OCI-LY1 (cell line): ENCODE measurements around the gene MAP2K1.

ENCODE experiments used
- H2AFZ ChIP-seq: fragments of 200-600 bp; sonication (generic), shearing (Covaris generic); 2 replicates; pipeline ENCODE4 v1.6.0; 2014; ENCODE audit warnings: antibody characterized with exemption, mild to moderate bottlenecking, low read length
- H3F3A ChIP-seq: fragments of 200-600 bp; sonication (generic), shearing (Covaris generic); 2 replicates; pipeline ENCODE4 v1.6.0; 2014; ENCODE audit warnings: mild to moderate bottlenecking, antibody characterized with exemption, low read length, moderate library complexity; ENCODE audit not compliant: insufficient read depth
- H3K27ac ChIP-seq: fragments of 200-600 bp; sonication (generic); 2 replicates; pipeline ENCODE4 v1.5.1; 2014; ENCODE audit warnings: low read length, mixed run types, mild to moderate bottlenecking, low read depth; ENCODE audit not compliant: poor library complexity, severe bottlenecking
- H3K27me3 ChIP-seq: fragments of 200-600 bp; sonication (generic); 2 replicates; pipeline ENCODE4 v1.6.0; 2014; ENCODE audit warnings: antibody characterized with exemption, mild to moderate bottlenecking, low read length, moderate library complexity; ENCODE audit not compliant: insufficient read depth
- H3K36me3 ChIP-seq: fragments of 200-600 bp; sonication (generic); 2 replicates; pipeline ENCODE4 v1.6.1; 2014; ENCODE audit warnings: mild to moderate bottlenecking, antibody characterized with exemption, low read length, moderate library complexity, mixed read lengths; ENCODE audit not compliant: insufficient read depth
- H3K4me1 ChIP-seq: fragments of 200-600 bp; sonication (generic); 2 replicates; pipeline ENCODE4 v1.5.1; 2014; ENCODE audit warnings: mild to moderate bottlenecking, low read length, moderate library complexity; ENCODE audit not compliant: insufficient read depth, severe bottlenecking
- H3K4me2 ChIP-seq: fragments of 200-600 bp; sonication (generic), shearing (Covaris generic); 2 replicates; pipeline ENCODE4 v1.6.1; 2014; ENCODE audit warnings: low read length
- H3K4me3 ChIP-seq: fragments of 200-600 bp; sonication (generic); 2 replicates; pipeline ENCODE4 v1.5.1; 2014; ENCODE audit warnings: low read length, low read depth, mild to moderate bottlenecking, mixed read lengths; ENCODE audit not compliant: poor library complexity, severe bottlenecking
- H3K79me2 ChIP-seq: fragments of 200-600 bp; shearing (Covaris generic); 2 replicates; pipeline ENCODE4 v1.6.1; 2016; ENCODE audit warnings: mixed run types, low read length, mixed read lengths; ENCODE audit not compliant: insufficient read depth
- H3K9ac ChIP-seq: fragments of 200-600 bp; sonication (generic), shearing (Covaris generic); 2 replicates; pipeline ENCODE4 v1.6.1; 2014; ENCODE audit warnings: mild to moderate bottlenecking, low read length, mixed read lengths
- H3K9me2 ChIP-seq: fragments of 200-600 bp; sonication (generic), shearing (Covaris generic); 2 replicates; pipeline ENCODE4 v1.6.1; 2014; ENCODE audit warnings: low read depth, mild to moderate bottlenecking, low read length, mixed read lengths
- H3K9me3 ChIP-seq: fragments of 200-600 bp; shearing (Covaris generic); 2 replicates; pipeline ENCODE4 v1.6.1; 2014; ENCODE audit warnings: low read length, mixed read lengths
- H4K20me1 ChIP-seq: fragments of 200-600 bp; sonication (generic), shearing (Covaris generic); 2 replicates; pipeline ENCODE4 v1.6.0; 2016; ENCODE audit warnings: mild to moderate bottlenecking, low read length; ENCODE audit not compliant: insufficient read depth
- EZH2 ChIP-seq: fragments of 200-600 bp; sonication (generic), shearing (Covaris generic); IDR thresholded peaks from 2 replicates; pipeline ENCODE4 v1.8.0; 2017; ENCODE audit warnings: borderline replicate concordance, mixed run types, mild to moderate bottlenecking, antibody characterized with exemption, low read length, moderate library complexity, mixed read lengths
- TF ChIP-seq, protein P1 (sequence below): fragments of 200-600 bp; sonication (generic), shearing (Covaris generic); IDR thresholded peaks from 2 replicates; pipeline ENCODE4 v1.5.1; 2017; ENCODE audit warnings: mild to moderate bottlenecking, antibody characterized with exemption, low read length, moderate library complexity, mixed read lengths

MAP2K1 gene

DNA sequence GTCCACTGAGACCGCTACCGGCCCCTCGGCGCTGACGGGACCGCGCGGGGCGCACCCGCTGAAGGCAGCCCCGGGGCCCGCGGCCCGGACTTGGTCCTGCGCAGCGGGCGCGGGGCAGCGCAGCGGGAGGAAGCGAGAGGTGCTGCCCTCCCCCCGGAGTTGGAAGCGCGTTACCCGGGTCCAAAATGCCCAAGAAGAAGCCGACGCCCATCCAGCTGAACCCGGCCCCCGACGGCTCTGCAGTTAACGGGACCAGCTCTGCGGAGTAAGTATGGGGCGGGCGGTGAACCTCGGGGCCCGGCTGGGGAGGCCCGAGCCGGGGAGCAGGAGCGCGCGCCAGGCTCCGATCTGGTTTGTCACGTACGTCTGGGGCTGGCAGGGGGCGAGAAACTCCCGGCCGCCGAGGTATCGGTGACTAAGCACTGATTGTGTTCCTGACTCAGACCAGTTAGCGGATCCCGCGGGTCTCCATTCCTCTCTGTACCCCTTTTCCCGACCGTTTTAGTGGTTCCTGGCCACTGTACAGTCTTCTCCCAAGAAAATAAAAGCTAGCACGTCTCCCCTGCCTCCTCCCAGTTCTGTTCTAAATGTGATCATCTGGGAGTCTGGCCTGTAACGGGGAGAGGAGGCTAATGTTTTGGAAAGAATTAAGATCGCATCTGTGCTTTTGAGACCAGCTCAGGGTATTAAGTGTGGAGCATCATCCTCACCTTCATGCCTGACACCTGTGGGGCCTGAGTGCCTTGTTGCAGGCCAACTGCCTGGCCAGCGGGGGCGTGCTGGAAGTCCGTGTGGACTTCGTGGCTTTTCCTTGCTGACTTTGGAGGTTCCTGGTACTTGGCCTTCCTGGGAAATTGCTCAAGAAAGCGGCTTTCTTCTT lies 691 bp downstream of the MAP2K1 start:
- Histone ChIP-seq H3K4me3 (peak overlapping the region; percentile 81), H3K9me3 (no peaks in the 10 kb centered on the region), H3K27ac (peak overlapping the region; percentile 84), H4K20me1 (no peaks in the 10 kb centered on the region), H3K36me3 (peaks cover 10% of the 10 kb centered on the region; the same call in 1 of the 2 replicates), H3K9me2 (no peaks in the 10 kb centered on the region), H3K4me2 (peak overlapping the region; percentile 93), H3K4me1 (peaks cover 57% of the 10 kb centered on the region), H3F3A (no peaks in the 10 kb centered on the region), H2AFZ (no peak overlapping the region), H3K9ac (peak overlapping the region; percentile 75), H3K27me3 (no peaks in the 10 kb centered on the region), H3K79me2 (peaks cover 50% of the 10 kb centered on the region)
- TF ChIP-seq, protein P1, sequence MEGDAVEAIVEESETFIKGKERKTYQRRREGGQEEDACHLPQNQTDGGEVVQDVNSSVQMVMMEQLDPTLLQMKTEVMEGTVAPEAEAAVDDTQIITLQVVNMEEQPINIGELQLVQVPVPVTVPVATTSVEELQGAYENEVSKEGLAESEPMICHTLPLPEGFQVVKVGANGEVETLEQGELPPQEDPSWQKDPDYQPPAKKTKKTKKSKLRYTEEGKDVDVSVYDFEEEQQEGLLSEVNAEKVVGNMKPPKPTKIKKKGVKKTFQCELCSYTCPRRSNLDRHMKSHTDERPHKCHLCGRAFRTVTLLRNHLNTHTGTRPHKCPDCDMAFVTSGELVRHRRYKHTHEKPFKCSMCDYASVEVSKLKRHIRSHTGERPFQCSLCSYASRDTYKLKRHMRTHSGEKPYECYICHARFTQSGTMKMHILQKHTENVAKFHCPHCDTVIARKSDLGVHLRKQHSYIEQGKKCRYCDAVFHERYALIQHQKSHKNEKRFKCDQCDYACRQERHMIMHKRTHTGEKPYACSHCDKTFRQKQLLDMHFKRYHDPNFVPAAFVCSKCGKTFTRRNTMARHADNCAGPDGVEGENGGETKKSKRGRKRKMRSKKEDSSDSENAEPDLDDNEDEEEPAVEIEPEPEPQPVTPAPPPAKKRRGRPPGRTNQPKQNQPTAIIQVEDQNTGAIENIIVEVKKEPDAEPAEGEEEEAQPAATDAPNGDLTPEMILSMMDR: peak; percentile 64
- TF ChIP-seq EZH2: no peak

DNA sequence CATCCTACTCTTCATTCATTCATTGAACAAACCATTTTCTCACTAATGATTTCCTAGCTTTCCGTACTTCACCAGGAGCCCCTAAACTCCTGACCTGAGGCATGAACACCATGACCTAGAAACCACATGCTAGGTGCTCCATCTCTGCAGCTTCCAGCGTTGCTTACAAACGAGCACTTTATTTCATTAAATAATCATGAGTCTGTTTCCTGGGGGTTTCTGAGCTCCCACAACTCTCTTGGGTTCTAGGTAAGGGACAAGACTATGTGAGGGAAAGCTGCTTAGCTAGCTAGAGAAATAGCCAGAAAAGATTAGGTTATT lies 1.3 kb downstream of the MAP2K1 start:
- peak overlapping the region; percentile 84 for H3K27ac ChIP-seq
- TF ChIP-seq, protein P1: no peak; the same call in 1 of the 2 replicates
- TF ChIP-seq EZH2: no peak

DNA sequence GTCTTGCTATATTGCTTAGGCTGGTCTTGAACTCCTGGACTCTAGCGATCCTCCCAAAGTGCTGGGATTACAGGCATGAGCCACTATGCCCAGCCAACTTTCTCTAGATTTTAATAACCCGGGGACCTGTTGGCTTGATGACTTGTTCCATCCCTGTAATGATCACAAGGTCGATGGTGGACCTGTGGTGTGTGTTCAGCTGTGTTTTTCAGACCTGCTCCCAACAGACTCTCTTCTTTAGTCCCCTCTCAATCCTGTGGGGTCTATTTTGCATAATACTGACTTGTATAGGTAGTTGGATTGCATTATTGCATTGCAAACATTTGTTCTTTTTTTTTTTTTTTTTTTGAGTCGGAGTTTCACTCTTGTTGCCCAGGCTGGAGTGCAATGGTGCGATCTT lies 1.9 kb downstream of the MAP2K1 start:
- H3K4me3 ChIP-seq: peak overlapping the region; percentile 81
- no peak overlapping the region for H2AFZ ChIP-seq
- H3K27ac ChIP-seq: peak overlapping the region; percentile 84

More for the DNA sequence above, 1.3 kb downstream of the MAP2K1 start:
- Histone ChIP-seq H3K4me2 (peak overlapping the region; percentile 93), H3F3A (no peaks in the 10 kb centered on the region), H3K9me3 (no peaks in the 10 kb centered on the region), H3K27me3 (no peaks in the 10 kb centered on the region), H4K20me1 (no peaks in the 10 kb centered on the region), H3K9me2 (no peaks in the 10 kb centered on the region), H3K4me3 (peak overlapping the region; percentile 81), H3K4me1 (peaks cover 57% of the 10 kb centered on the region), H3K36me3 (peaks cover 10% of the 10 kb centered on the region), H3K9ac (peak overlapping the region; percentile 75), H2AFZ (no peak overlapping the region), H3K79me2 (peaks cover 56% of the 10 kb centered on the region)

More for the DNA sequence above, 1.9 kb downstream of the MAP2K1 start:
- Histone ChIP-seq H3K9me3 (no peaks in the 10 kb centered on the region), H3F3A (no peaks in the 10 kb centered on the region), H3K36me3 (peaks cover 10% of the 10 kb centered on the region), H3K27me3 (no peaks in the 10 kb centered on the region), H4K20me1 (no peaks in the 10 kb centered on the region), H3K79me2 (peaks cover 61% of the 10 kb centered on the region), H3K4me2 (peak overlapping the region; percentile 93), H3K9me2 (no peaks in the 10 kb centered on the region), H3K9ac (peak overlapping the region; percentile 75), H3K4me1 (peaks cover 58% of the 10 kb centered on the region)
- no peak for TF ChIP-seq EZH2
